Hepatocyte (in vitro differentiated cells): ENCODE data around the gene TPRN. TPM values are rescaled to one million over a fixed set of nuclear protein-coding genes. Genes with fewer than 3 reads are reported as not detected.

ENCODE experiments used
- DNase-seq: peaks from one replicate; pipeline ENCODE4 v3.0.0-alpha.2; 2016; ENCODE audit warnings: low spot score
- H2AFZ ChIP-seq: fragments of 200-600 bp; sonication (generic); 2 replicates; pipeline ENCODE4 v1.6.0; 2016; ENCODE audit warnings: antibody characterized with exemption, mild to moderate bottlenecking
- H3K27ac ChIP-seq: fragments of 200-600 bp; sonication (generic); 2 replicates; pipeline ENCODE4 v1.5.1; 2016; ENCODE audit warnings: mild to moderate bottlenecking
- H3K27me3 ChIP-seq: fragments of 200-600 bp; sonication (generic); 2 replicates; pipeline ENCODE4 v1.6.1; 2016
- H3K36me3 ChIP-seq: fragments of 200-600 bp; sonication (generic); replicated peaks from 2 replicates; pipeline ENCODE4 v1.5.1; 2016; ENCODE audit warnings: low read depth; ENCODE audit not compliant: insufficient read depth
- H3K4me1 ChIP-seq: fragments of 200-600 bp; sonication (generic); 2 replicates; pipeline ENCODE4 v1.5.1; 2016; ENCODE audit warnings: mild to moderate bottlenecking, moderate library complexity; ENCODE audit not compliant: insufficient read depth
- H3K4me2 ChIP-seq: fragments of 200-600 bp; sonication (generic); 2 replicates; pipeline ENCODE4 v1.6.0; 2016
- H3K4me3 ChIP-seq: fragments of 200-600 bp; sonication (generic); 2 replicates; pipeline ENCODE4 v1.5.1; 2016; ENCODE audit warnings: mild to moderate bottlenecking
- H3K79me2 ChIP-seq: fragments of 200-600 bp; sonication (generic); 2 replicates; pipeline ENCODE4 v1.6.0; 2017; ENCODE audit warnings: mild to moderate bottlenecking
- H3K9me2 ChIP-seq: fragments of 200-600 bp; sonication (generic); replicated peaks from 2 replicates; pipeline ENCODE4 v1.6.0; 2017; ENCODE audit warnings: mild to moderate bottlenecking; ENCODE audit not compliant: insufficient read depth
- H3K9me3 ChIP-seq: fragments of 200-600 bp; sonication (generic); 2 replicates; pipeline ENCODE4 v1.5.1; 2016; ENCODE audit warnings: low read depth, mild to moderate bottlenecking
- H4K20me1 ChIP-seq: fragments of 200-600 bp; sonication (generic); 2 replicates; pipeline ENCODE4 v1.6.0; 2016; ENCODE audit warnings: mild to moderate bottlenecking; ENCODE audit not compliant: insufficient read depth, poor library complexity, severe bottlenecking
- CTCF ChIP-seq: fragments of 200-600 bp; sonication (generic); IDR thresholded peaks from 2 replicates; pipeline ENCODE4 v1.5.1; 2016; ENCODE audit warnings: antibody characterized with exemption, mild to moderate bottlenecking; ENCODE audit not compliant: poor library complexity
- EZH2 ChIP-seq: fragments of 200-600 bp; sonication (generic); IDR thresholded peaks from 2 replicates; pipeline ENCODE4 v1.6.1; 2016; ENCODE audit warnings: antibody characterized with exemption, mild to moderate bottlenecking, borderline replicate concordance
- EZH2phosphoT487 ChIP-seq: fragments of 200-600 bp; sonication (generic); IDR thresholded peaks from one replicate; pipeline ENCODE4 v1.6.1; 2018; ENCODE audit warnings: antibody characterized with exemption, mild to moderate bottlenecking, low read depth, moderate library complexity; ENCODE audit not compliant: unreplicated experiment, severe bottlenecking
- WGBS: methylation state at CpG from one replicate; pipeline ENCODE4 v1.1.6; 2016; ENCODE audit warnings: low lambda C conversion rate; ENCODE audit errors: missing lambda C conversion rate; 5-methylcytosine and 5-hydroxymethylcytosine counted together
- polyA plus RNA-seq: library from polyadenylated mRNA; unstranded; fragments of >200 nt; fragmentation: Nextera tagmentation; extraction: Ambion mirVana; gene quantifications from 2 replicates; pipeline ENCODE4 v1.2.1, GENCODE V29; 2016
- total RNA-seq: library from RNA; depleted of rRNA; stranded (reverse); fragments of >200 nt; gene quantifications from 2 replicates; pipeline ENCODE4 v1.2.3, GENCODE V29; 2014

The TPRN gene
- total and polyA plus RNA-seq, 2 experiments from 2014 or later = 34.4 to 104 TPM

- no peak overlapping the region for H3K4me2 ChIP-seq
- H3K4me1 ChIP-seq = peaks cover 14% of the 10 kb centered on the region
- TF ChIP-seq CTCF (no peak), EZH2 (no peak), EZH2phosphoT487 (no peak)
- no peaks in the 10 kb centered on the region for H3K9me2 ChIP-seq
- peaks cover 14% of the 10 kb centered on the region for H4K20me1 ChIP-seq
- no peak for DNase-seq
- 92% methylated on average over 48 of the region's 48 CpGs for WGBS
- H3K27me3 ChIP-seq = no peaks in the 10 kb centered on the region
- no peaks in the 10 kb centered on the region for H3K9me3 ChIP-seq
- H3K79me2 ChIP-seq = peaks cover 26% of the 10 kb centered on the region
- H3K4me3 ChIP-seq = no peak overlapping the region
- H3K27ac ChIP-seq = no peak overlapping the region
- no peak overlapping the region for H2AFZ ChIP-seq
- no peaks in the 10 kb centered on the region for H3K36me3 ChIP-seq
Measured at GRCh38 chr9:137184881-137185660, 15.5 kb downstream of the TPRN start.

- Histone ChIP-seq H4K20me1 (peaks cover 4% of the 10 kb centered on the region), H3K4me1 (peaks cover 7% of the 10 kb centered on the region), H3K27ac (no peak overlapping the region), H2AFZ (no peak overlapping the region), H3K9me2 (no peaks in the 10 kb centered on the region), H3K36me3 (no peaks in the 10 kb centered on the region), H3K4me3 (no peak overlapping the region), H3K27me3 (no peaks in the 10 kb centered on the region), H3K9me3 (no peaks in the 10 kb centered on the region), H3K4me2 (no peak overlapping the region), H3K79me2 (peaks cover 19% of the 10 kb centered on the region)
- no peak for DNase-seq
- TF ChIP-seq EZH2 = no peak
- no peak for TF ChIP-seq EZH2phosphoT487
- TF ChIP-seq CTCF = no peak
- WGBS = 95% methylated on average over 23 of the region's 27 CpGs
Measured at GRCh38 chr9:137183980-137184595, 16.5 kb downstream of the TPRN start.

GRCh38 chr9:137182836-137183235 is 17.7 kb downstream of the TPRN start:
- H3K4me2 ChIP-seq = no peak overlapping the region
- H3K36me3 ChIP-seq = no peaks in the 10 kb centered on the region
- H3K4me3 ChIP-seq = no peak overlapping the region
- no peaks in the 10 kb centered on the region for H3K9me3 ChIP-seq
- H3K27me3 ChIP-seq = no peaks in the 10 kb centered on the region
- H3K4me1 ChIP-seq = peaks cover 7% of the 10 kb centered on the region
- no peaks in the 10 kb centered on the region for H3K9me2 ChIP-seq
- H4K20me1 ChIP-seq = peaks cover 4% of the 10 kb centered on the region
- peaks cover 15% of the 10 kb centered on the region for H3K79me2 ChIP-seq
- TF ChIP-seq EZH2 (no peak), CTCF (no peak), EZH2phosphoT487 (no peak)
- WGBS = 95% methylated on average over 17 of the region's 17 CpGs
- H2AFZ ChIP-seq = no peak overlapping the region
- H3K27ac ChIP-seq = no peak overlapping the region
- DNase-seq = no peak
